ENCODE results near the gene XPO5. TPM values are rescaled to one million over a fixed set of nuclear protein-coding genes. Genes with fewer than 3 reads are reported as not detected.

Gene XPO5
- total RNA-seq, 2 experiments from 2014 or later = 58.5 to 74.9 TPM

DNA sequence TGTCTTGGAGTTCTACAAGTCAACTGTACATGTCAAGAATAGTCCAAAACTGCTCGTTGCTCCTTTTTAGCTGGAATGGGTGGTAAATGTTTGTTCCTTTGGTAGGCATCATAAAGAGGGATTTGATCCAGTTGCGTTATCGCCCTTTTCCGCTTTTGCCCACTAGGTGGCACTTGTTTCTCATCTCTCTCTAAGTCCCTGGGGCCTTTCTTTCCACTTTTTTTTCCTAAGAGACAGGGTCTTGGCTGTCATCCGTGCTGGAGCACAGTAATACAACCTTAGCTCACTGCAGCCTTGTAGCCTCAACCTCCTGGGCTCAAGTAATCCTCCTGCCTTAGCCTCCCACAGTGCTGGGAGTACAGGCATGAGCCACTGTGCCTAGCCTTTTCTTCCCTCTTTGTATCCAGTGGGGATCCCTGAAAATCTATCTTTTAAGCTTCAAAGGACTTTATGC, 32.5 kb upstream of the XPO5 start:
- Histone ChIP-seq H3K36me3 (ENCODE audit: insufficient read depth, low read length) (peaks cover 98% of the 10 kb centered on the region), H3K4me1 (ENCODE audit: insufficient read depth, low read length, poor library complexity, severe bottlenecking) (peaks cover 11% of the 10 kb centered on the region), H2AFZ (ENCODE audit: low read length) (no peak overlapping the region), H3K9me3 (ENCODE audit: low read length) (no peaks in the 10 kb centered on the region), H3K4me3 (ENCODE audit: low read depth, low read length, poor library complexity, severe bottlenecking) (no peak overlapping the region), H3K9me2 (ENCODE audit: insufficient read depth, low read length) (no peaks in the 10 kb centered on the region), H3K27ac (ENCODE audit: low read depth, low read length, poor library complexity, severe bottlenecking) (no peak overlapping the region), H3K79me2 (ENCODE audit: insufficient read depth, low read depth, low read length) (no peaks in the 10 kb centered on the region), H4K20me1 (ENCODE audit: insufficient read depth, low read length) (no peaks in the 10 kb centered on the region), H3K4me2 (ENCODE audit: low read length) (peak overlapping the region; percentile 3; the same call in 1 of the 2 replicates)
- intact Hi-C loops (cut with micrococcal nuclease; ENCODE audit: unreplicated experiment) = loop anchor here (10.0 kb wide), 1 partner anchor 64 kb away; no protein-coding TSS in a partner anchor
- no TSS peak for BruUV-seq (replicated peaks)
- DNase-seq (ENCODE audit: low spot score) = peak; percentile 62
- no peak for TF ChIP-seq EZH2phosphoT487 (IDR thresholded peaks at IDR 0.05; ENCODE audit: borderline replicate concordance, low read depth, low read length)
- TF ChIP-seq, protein P1, sequence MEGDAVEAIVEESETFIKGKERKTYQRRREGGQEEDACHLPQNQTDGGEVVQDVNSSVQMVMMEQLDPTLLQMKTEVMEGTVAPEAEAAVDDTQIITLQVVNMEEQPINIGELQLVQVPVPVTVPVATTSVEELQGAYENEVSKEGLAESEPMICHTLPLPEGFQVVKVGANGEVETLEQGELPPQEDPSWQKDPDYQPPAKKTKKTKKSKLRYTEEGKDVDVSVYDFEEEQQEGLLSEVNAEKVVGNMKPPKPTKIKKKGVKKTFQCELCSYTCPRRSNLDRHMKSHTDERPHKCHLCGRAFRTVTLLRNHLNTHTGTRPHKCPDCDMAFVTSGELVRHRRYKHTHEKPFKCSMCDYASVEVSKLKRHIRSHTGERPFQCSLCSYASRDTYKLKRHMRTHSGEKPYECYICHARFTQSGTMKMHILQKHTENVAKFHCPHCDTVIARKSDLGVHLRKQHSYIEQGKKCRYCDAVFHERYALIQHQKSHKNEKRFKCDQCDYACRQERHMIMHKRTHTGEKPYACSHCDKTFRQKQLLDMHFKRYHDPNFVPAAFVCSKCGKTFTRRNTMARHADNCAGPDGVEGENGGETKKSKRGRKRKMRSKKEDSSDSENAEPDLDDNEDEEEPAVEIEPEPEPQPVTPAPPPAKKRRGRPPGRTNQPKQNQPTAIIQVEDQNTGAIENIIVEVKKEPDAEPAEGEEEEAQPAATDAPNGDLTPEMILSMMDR (conservative IDR thresholded peaks at IDR 0.05; ENCODE audit: low read length) = peak; percentile 94
- ChIA-PET POLR2A (no interaction called here), CTCF (ENCODE audit: unreplicated experiment) (interaction anchor here (0.5 kb wide), 1 partner anchor 69 kb away, joined by 3 read pairs; no protein-coding TSS in a partner anchor)

DNA sequence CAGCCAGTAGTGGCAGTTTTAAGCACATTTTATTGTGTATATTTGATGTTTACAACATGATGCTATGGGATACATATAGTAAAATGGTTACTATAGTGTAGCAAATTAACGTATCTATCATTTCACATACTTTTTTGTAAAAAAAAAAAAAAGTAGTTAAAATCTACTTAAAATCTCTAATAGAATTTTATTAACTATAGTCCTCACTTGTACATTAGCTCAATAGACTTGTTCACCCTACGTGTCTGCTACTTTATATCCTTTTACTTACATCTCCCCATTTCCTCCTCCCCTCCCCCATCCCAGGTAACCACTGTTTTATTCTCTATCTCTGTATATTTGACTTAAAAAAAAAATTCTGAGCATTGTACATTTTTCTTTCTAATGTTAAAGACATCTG, 30.2 kb upstream of the XPO5 start:
- Histone ChIP-seq H3K9me3 (ENCODE audit: low read length) (no peaks in the 10 kb centered on the region), H3K27ac (ENCODE audit: low read depth, low read length, poor library complexity, severe bottlenecking) (no peak overlapping the region), H3K4me1 (ENCODE audit: insufficient read depth, low read length, poor library complexity, severe bottlenecking) (peaks cover 11% of the 10 kb centered on the region), H3K36me3 (ENCODE audit: insufficient read depth, low read length) (peaks cover 99% of the 10 kb centered on the region), H4K20me1 (ENCODE audit: insufficient read depth, low read length) (no peaks in the 10 kb centered on the region), H3K4me3 (ENCODE audit: low read depth, low read length, poor library complexity, severe bottlenecking) (no peak overlapping the region), H3K79me2 (ENCODE audit: insufficient read depth, low read depth, low read length) (no peaks in the 10 kb centered on the region), H3K4me2 (ENCODE audit: low read length) (no peak overlapping the region), H2AFZ (ENCODE audit: low read length) (no peak overlapping the region), H3K9me2 (ENCODE audit: insufficient read depth, low read length) (no peaks in the 10 kb centered on the region)
- CTCF ChIA-PET (ENCODE audit: unreplicated experiment) = no interaction called here
- TF ChIP-seq, protein P1 (conservative IDR thresholded peaks at IDR 0.05; ENCODE audit: low read length) = no peak
- no peak for TF ChIP-seq EZH2phosphoT487 (IDR thresholded peaks at IDR 0.05; ENCODE audit: borderline replicate concordance, low read depth, low read length)
- intact Hi-C loops (cut with micrococcal nuclease; ENCODE audit: unreplicated experiment) = loop anchor here (10.0 kb wide), 1 partner anchor 61 kb away; no protein-coding TSS in a partner anchor
- DNase-seq (ENCODE audit: low spot score) = no peak
- TSS peak; percentile 7 for BruUV-seq (replicated peaks)
- POLR2A ChIA-PET = interaction anchor here (0.6 to 0.9 kb wide), 3 partner anchors 40 to 113 kb away, joined by 3 to 5 read pairs (median 5); no protein-coding TSS in a partner anchor

DNA sequence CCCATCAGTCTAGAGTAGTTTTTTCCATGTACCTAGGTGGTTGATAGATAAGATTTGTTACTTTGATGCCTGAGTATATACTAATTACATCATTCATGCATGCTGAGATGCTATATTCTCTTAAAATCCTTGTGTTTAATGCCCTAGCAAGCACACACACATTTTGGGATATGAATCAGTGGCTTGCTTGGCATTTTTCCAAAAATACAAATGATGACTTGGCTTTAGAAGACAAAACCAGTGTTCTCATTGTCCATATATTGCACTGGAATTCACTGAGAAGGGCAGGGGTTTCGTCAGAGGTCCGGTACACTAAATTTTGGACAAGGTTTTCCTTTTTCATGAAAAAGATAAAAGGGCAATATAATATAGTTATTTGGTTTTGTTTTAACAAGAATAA, 28.3 kb upstream of the XPO5 start:
- no peaks in the 10 kb centered on the region for H4K20me1 ChIP-seq (ENCODE audit: insufficient read depth, low read length)
- H3K4me3 ChIP-seq (ENCODE audit: low read depth, low read length, poor library complexity, severe bottlenecking) = no peak overlapping the region
- H3K4me2 ChIP-seq (ENCODE audit: low read length) = no peak overlapping the region
- H3K27ac ChIP-seq (ENCODE audit: low read depth, low read length, poor library complexity, severe bottlenecking) = no peak overlapping the region
- no peaks in the 10 kb centered on the region for H3K9me3 ChIP-seq (ENCODE audit: low read length)
- ChIA-PET POLR2A (interaction anchor here (0.5 to 0.6 kb wide), 2 partner anchors 11 to 97 kb away, joined by 4 to 5 read pairs; no protein-coding TSS in a partner anchor), CTCF (ENCODE audit: unreplicated experiment) (no interaction called here)
- DNase-seq (ENCODE audit: low spot score) = no peak
- TF ChIP-seq, protein P1 (conservative IDR thresholded peaks at IDR 0.05; ENCODE audit: low read length) = no peak
- TF ChIP-seq EZH2phosphoT487 (IDR thresholded peaks at IDR 0.05; ENCODE audit: borderline replicate concordance, low read depth, low read length) = no peak
- H3K4me1 ChIP-seq (ENCODE audit: insufficient read depth, low read length, poor library complexity, severe bottlenecking) = peaks cover 11% of the 10 kb centered on the region
- no peaks in the 10 kb centered on the region for H3K9me2 ChIP-seq (ENCODE audit: insufficient read depth, low read length)
- H2AFZ ChIP-seq (ENCODE audit: low read length) = no peak overlapping the region
- peaks cover 95% of the 10 kb centered on the region for H3K36me3 ChIP-seq (ENCODE audit: insufficient read depth, low read length)
- no TSS peak for BruUV-seq (replicated peaks)
- intact Hi-C loops (cut with micrococcal nuclease; ENCODE audit: unreplicated experiment) = loop anchor here (10.0 kb wide), 1 partner anchor 59 kb away; no protein-coding TSS in a partner anchor
- no peaks in the 10 kb centered on the region for H3K79me2 ChIP-seq (ENCODE audit: insufficient read depth, low read depth, low read length)

All from OCI-LY7 (cell line).